H1 (cell line): ENCODE results near the gene CIC. TPM values are rescaled to one million over a fixed set of nuclear protein-coding genes. Genes with fewer than 3 reads are reported as not detected.

ENCODE experiments used
- CTCF ChIA-PET: fragments of 300-600 bp; sonication (Branson Sonifier 250); formaldehyde crosslinking; loops from one replicate; lab custom pipeline; 2021; ENCODE audit not compliant: partially characterized antibody; lab: Charles Lee
- POLR2A ChIA-PET: fragments of 300-600 bp; sonication (Branson Sonifier 250); formaldehyde crosslinking; loops from one replicate; lab custom pipeline; 2021; ENCODE audit warnings: inconsistent platforms; ENCODE audit not compliant: partially characterized antibody; lab: Charles Lee
- DNase-seq, 2 experiments: peaks; one replicate each; pipeline versions ENCODE4 v3.0.0 to v3.0.0-alpha.2; 2010 to 2022; ENCODE audit warnings: low spot score in 2 of 2, low read depth in 1 of 2, mixed read lengths in 1 of 2
- FAIRE-seq: peaks from 2 replicates; lab custom pipeline; 2011; peaks lifted over from hg19 to GRCh38; lab: Jason Lieb, UNC
- H2AFZ ChIP-seq: 2 replicates; pipeline ENCODE4 v1.8.1; 2012; ENCODE audit warnings: low read length, inconsistent platforms
- H2AK5ac ChIP-seq: 2 replicates; pipeline ENCODE4 v1.6.1; 2013; ENCODE audit warnings: low read depth, low read length
- H2BK120ac ChIP-seq: replicated peaks from 2 replicates; pipeline ENCODE3; 2013; ENCODE audit warnings: low read depth, low read length, inconsistent platforms
- H2BK12ac ChIP-seq: 2 replicates; pipeline ENCODE4 v1.6.1; 2013; ENCODE audit warnings: low read depth, low read length
- H2BK15ac ChIP-seq: 2 replicates; pipeline ENCODE4 v1.6.1; 2013; ENCODE audit warnings: low read length
- H2BK20ac ChIP-seq: 2 replicates; pipeline ENCODE4 v1.6.1; 2013; ENCODE audit warnings: low read length
- H2BK5ac ChIP-seq: 2 replicates; pipeline ENCODE4 v1.6.1; 2013; ENCODE audit warnings: low read depth, low read length
- H3K14ac ChIP-seq: 2 replicates; pipeline ENCODE4 v1.6.1; 2013; ENCODE audit warnings: inconsistent platforms; ENCODE audit not compliant: insufficient read length
- H3K18ac ChIP-seq: 2 replicates; pipeline ENCODE4 v1.6.1; 2013; ENCODE audit warnings: low read length; ENCODE audit errors: extremely low read depth
- H3K23ac ChIP-seq: 2 replicates; pipeline ENCODE4 v1.6.1; 2013; ENCODE audit warnings: inconsistent platforms; ENCODE audit not compliant: insufficient read length
- H3K23me2 ChIP-seq: 2 replicates; pipeline ENCODE4 v1.6.1; 2013; ENCODE audit warnings: low read depth, low read length
- H3K27ac ChIP-seq: 2 replicates; pipeline ENCODE4 v1.6.1; 2011; ENCODE audit warnings: low read depth, low read length, inconsistent platforms
- H3K27me3 ChIP-seq, 4 experiments: replicated peaks in 1 of 4; 1 replicate in 1 of 4; 2 replicates in 3 of 4; pipeline versions ENCODE4 v1.6.1 to v1.8.1; 2011 to 2013; ENCODE audit warnings: low read length in 3 of 4, mild to moderate bottlenecking in 3 of 4, inconsistent platforms in 2 of 4, mixed read lengths in 2 of 4, moderate library complexity in 1 of 4; ENCODE audit not compliant: control insufficient read depth in 3 of 4, insufficient read depth in 3 of 4; ENCODE audit errors: extremely low read depth in 1 of 4
- H3K36me3 ChIP-seq, 4 experiments: 2 replicates each; pipeline versions ENCODE4 v1.6.1 to v1.8.1; 2011 to 2013; ENCODE audit warnings: mild to moderate bottlenecking in 4 of 4, low read length in 3 of 4, moderate library complexity in 2 of 4, control low read depth in 1 of 4, inconsistent platforms in 1 of 4; ENCODE audit not compliant: insufficient read depth in 4 of 4, control insufficient read depth in 2 of 4
- H3K4ac ChIP-seq: replicated peaks from 2 replicates; pipeline ENCODE3; 2013; ENCODE audit warnings: low read length, low read depth, mixed read lengths, inconsistent platforms; ENCODE audit not compliant: insufficient read length
- H3K4me1 ChIP-seq, 4 experiments: replicated peaks in 1 of 4; 1 replicate in 1 of 4; 2 replicates in 3 of 4; pipeline versions ENCODE4 v1.6.1 to v1.8.1; 2011 to 2013; ENCODE audit warnings: low read length in 3 of 4, inconsistent platforms in 2 of 4, mixed read lengths in 1 of 4; ENCODE audit not compliant: insufficient read depth in 4 of 4, control insufficient read depth in 3 of 4
- H3K4me2 ChIP-seq, 2 experiments: 2 replicates each; pipeline versions ENCODE4 v1.6.1 to v1.8.1; 2011 to 2013; ENCODE audit warnings: low read depth in 2 of 2, low read length in 2 of 2, control low read depth in 1 of 2, inconsistent platforms in 1 of 2, mild to moderate bottlenecking in 1 of 2; ENCODE audit not compliant: insufficient read depth in 1 of 2
- H3K4me3 ChIP-seq, 4 experiments: fragments of 200-600, 300-600 bp in 1 of 4; sonication (generic), shearing (Covaris generic), sonication (Bioruptor Twin) in 1 of 4; 2 replicates each; pipeline versions ENCODE4 v1.5.1 to v1.8.1; 2011 to 2016; ENCODE audit warnings: low read length in 4 of 4, low read depth in 3 of 4, control low read depth in 2 of 4, inconsistent platforms in 2 of 4, mild to moderate bottlenecking in 2 of 4, mixed read lengths in 1 of 4, moderate library complexity in 1 of 4; ENCODE audit not compliant: insufficient read depth in 2 of 4; ENCODE audit errors: extremely low read depth in 1 of 4
- H3K56ac ChIP-seq: replicated peaks from 2 replicates; pipeline ENCODE3; 2013; ENCODE audit warnings: low read depth, mild to moderate bottlenecking, mixed read lengths, low read length, inconsistent platforms; ENCODE audit not compliant: insufficient read length
- H3K79me1 ChIP-seq: 2 replicates; pipeline ENCODE4 v1.6.1; 2013; ENCODE audit warnings: low read depth, low read length, control low read depth
- H3K79me2 ChIP-seq, 2 experiments: 2 replicates each; pipeline versions ENCODE4 v1.6.1 to v1.8.1; 2012 to 2013; ENCODE audit warnings: low read length in 2 of 2, mild to moderate bottlenecking in 2 of 2, inconsistent platforms in 1 of 2; ENCODE audit not compliant: insufficient read depth in 2 of 2, control insufficient read depth in 1 of 2
- H3K9ac ChIP-seq, 4 experiments: replicated peaks in 1 of 4; 1 replicate in 1 of 4; 2 replicates in 3 of 4; pipeline versions ENCODE4 v1.6.1 to v1.8.1; 2011 to 2013; ENCODE audit warnings: low read depth in 3 of 4, low read length in 3 of 4, control low read depth in 2 of 4, mild to moderate bottlenecking in 2 of 4, moderate library complexity in 2 of 4, inconsistent platforms in 1 of 4; ENCODE audit errors: extremely low read depth in 1 of 4
- H3K9me3 ChIP-seq, 2 experiments: 2 replicates each; pipeline versions ENCODE4 v1.6.1 to v1.8.1; 2012 to 2013; ENCODE audit warnings: mild to moderate bottlenecking in 2 of 2, moderate library complexity in 2 of 2, control low read depth in 1 of 2, inconsistent platforms in 1 of 2, low read depth in 1 of 2, low read length in 1 of 2, mixed read lengths in 1 of 2; ENCODE audit not compliant: insufficient read depth in 2 of 2
- H4K20me1 ChIP-seq, 2 experiments: replicated peaks in 1 of 2; 2 replicates each; pipeline versions ENCODE3 to v1.8.1; 2011 to 2013; ENCODE audit warnings: inconsistent platforms in 2 of 2, low read length in 2 of 2, mild to moderate bottlenecking in 1 of 2; ENCODE audit not compliant: insufficient read depth in 2 of 2, control insufficient read depth in 1 of 2
- H4K5ac ChIP-seq: 2 replicates; pipeline ENCODE4 v1.6.1; 2013; ENCODE audit warnings: low read length, low read depth, mixed read lengths, inconsistent platforms; ENCODE audit not compliant: insufficient read length
- H4K8ac ChIP-seq: 2 replicates; pipeline ENCODE4 v1.8.0; 2013; ENCODE audit warnings: mild to moderate bottlenecking, moderate library complexity, low read length, inconsistent platforms; ENCODE audit not compliant: insufficient read depth; ENCODE audit errors: extremely low read depth
- H4K91ac ChIP-seq: replicated peaks from 2 replicates; pipeline ENCODE3; 2013; ENCODE audit warnings: low read length, mixed read lengths, inconsistent platforms; ENCODE audit not compliant: insufficient read length
- ASH2L ChIP-seq: fragments of 200-600, 300-600 bp; sonication (generic); IDR thresholded peaks from one replicate; pipeline ENCODE4 v1.7.1; 2017; ENCODE audit warnings: low read length
- BACH1 ChIP-seq: IDR thresholded peaks from 2 replicates; pipeline ENCODE4 v1.6.1; 2012; ENCODE audit warnings: low read length, improper control_type of control experiment
- BRCA1 ChIP-seq: IDR thresholded peaks from 2 replicates; pipeline ENCODE4 v1.6.1; 2012; ENCODE audit warnings: low read depth, low read length, improper control_type of control experiment
- KDM1A ChIP-seq: fragments of 200-600, 300-600 bp; sonication (generic); IDR thresholded peaks from 2 replicates; pipeline ENCODE4 v1.7.1; 2016; ENCODE audit warnings: mild to moderate bottlenecking, low read length, borderline replicate concordance
- KDM4A ChIP-seq: IDR thresholded peaks from one replicate; pipeline ENCODE4 v1.7.1; 2012; ENCODE audit warnings: low read depth, mild to moderate bottlenecking, moderate library complexity, low read length, inconsistent platforms; ENCODE audit not compliant: severe bottlenecking
- KDM5A ChIP-seq: fragments of 200-600 bp; IDR thresholded peaks from 2 replicates; pipeline ENCODE4 v1.7.1; 2012; ENCODE audit warnings: mild to moderate bottlenecking, low read length, inconsistent platforms, mixed read lengths
- MAFK ChIP-seq: IDR thresholded peaks from 2 replicates; pipeline ENCODE4 v1.6.1; 2012; ENCODE audit warnings: low read depth, mild to moderate bottlenecking, improper control_type of control experiment, low read length
- NRF1 ChIP-seq: IDR thresholded peaks from 2 replicates; pipeline ENCODE4 v1.6.1; 2011; ENCODE audit warnings: mild to moderate bottlenecking, low read depth, low read length, improper control_type of control experiment
- POLR2AphosphoS5 ChIP-seq: IDR thresholded peaks from 2 replicates; pipeline ENCODE4 v1.6.1; 2011; ENCODE audit warnings: low read depth, low read length
- RAD21 ChIP-seq, 2 experiments: IDR thresholded peaks in 1 of 2; conservative IDR thresholded peaks in 1 of 2; 2 replicates each; pipeline ENCODE4 v1.6.1; 2011; ENCODE audit warnings: low read depth in 2 of 2, low read length in 2 of 2, improper control_type of control experiment in 1 of 2, inconsistent platforms in 1 of 2, mild to moderate bottlenecking in 1 of 2, moderate library complexity in 1 of 2
- TAF7 ChIP-seq: optimal IDR thresholded peaks from 2 replicates; pipeline ENCODE3; 2011; ENCODE audit warnings: low read depth, mild to moderate bottlenecking, inconsistent platforms, low read length, moderate library complexity, borderline replicate concordance
- USF2 ChIP-seq: IDR thresholded peaks from 2 replicates; pipeline ENCODE4 v1.6.1; 2011; ENCODE audit warnings: low read length, improper control_type of control experiment
- YY1 ChIP-seq: IDR thresholded peaks from 2 replicates; pipeline ENCODE4 v1.6.1; 2011; ENCODE audit warnings: low read depth, mild to moderate bottlenecking, low read length
- WGBS, 2 experiments: shearing (Covaris generic) in 1 of 2; methylation state at CpG; one replicate each; pipeline versions ENCODE4 v1.1.6 to v1.1.7; 2013 to 2015; ENCODE audit warnings: low lambda C conversion rate in 2 of 2, mixed read lengths in 2 of 2, inconsistent platforms in 1 of 2, low coverage in 1 of 2, missing lambda C conversion rate in 1 of 2; ENCODE audit not compliant: insufficient replicate concordance in 2 of 2, insufficient coverage in 1 of 2, insufficient read length in 1 of 2; ENCODE audit errors: extremely low coverage in 1 of 2, missing lambda C conversion rate in 1 of 2; 5-methylcytosine and 5-hydroxymethylcytosine counted together
- polyA plus RNA-seq, 7 experiments: library from polyadenylated mRNA; depleted of rRNA in 3 of 7; stranded (reverse) in 5 of 7; unstranded in 2 of 7; fragments of >200 nt in 5 of 7; fragments of 200-250 nt in 2 of 7; gene quantifications; 1 replicate in 5 of 7; 2 replicates in 1 of 7; 4 replicates in 1 of 7; pipeline versions ENCODE4 v1.2.1 to v1.2.3, GENCODE V29; 2011 to 2013; ENCODE audit warnings: missing spikeins in 2 of 7, mixed read lengths in 2 of 7
- total RNA-seq: library from RNA; stranded (reverse); fragmentation: NEBNext Ultra II Directional; extraction: Animal tissue kit (Norgen Biotek cat#: 25700); gene quantifications from 2 replicates; pipeline ENCODE4 v1.2.1, GENCODE V29; 2021

CIC gene
- total and polyA plus RNA-seq, 2 of the 8 experiments (the other 6 are each of a cell fraction or from before 2014, with no cell fraction given), result 13.2 to 43.6 TPM

- Histone ChIP-seq H2BK12ac (no peak overlapping the region), H4K91ac (no peak overlapping the region), H3K4me1 (peaks cover 9 to 37% (median 27%) of the 10 kb centered on the region in 4 experiments), H3K4me2 (peak overlapping the region in 1 of 2 experiments; percentile 97; a peak in 1 of 4 replicates), H2AK5ac (no peak overlapping the region), H3K14ac (no peak overlapping the region), H2BK15ac (no peak overlapping the region), H3K27ac (no peak overlapping the region), H2AFZ (no peak overlapping the region), H3K56ac (no peak overlapping the region), H3K18ac (no peak overlapping the region), H3K23ac (no peak overlapping the region), H3K27me3 (no peaks in the 10 kb centered on the region), H3K79me1 (peaks cover 28% of the 10 kb centered on the region), H3K9ac (no peak overlapping the region; a peak in 1 of 7 replicates), H3K36me3 (peaks cover 13 to 37% (median 33%) of the 10 kb centered on the region in 4 experiments; a peak in 7 of 8 replicates), H4K8ac (no peak overlapping the region), H4K20me1 (peaks cover 3 to 17% of the 10 kb centered on the region in 2 experiments), H2BK20ac (no peak overlapping the region), H3K79me2 (peaks cover 0 to 22% of the 10 kb centered on the region in 2 experiments; a peak in 2 of 4 replicates), H3K4me3 (no peak overlapping the region), H3K9me3 (no peaks in the 10 kb centered on the region), H2BK5ac (no peak overlapping the region), H4K5ac (no peak overlapping the region), H3K4ac (no peak overlapping the region), H3K23me2 (peaks cover 25% of the 10 kb centered on the region), H2BK120ac (no peak overlapping the region)
- 96% methylated on average over 6 of the region's 6 CpGs; no CpG with 5 or more reads in 1 of the 2 experiments for WGBS, 2 experiments
- DNase-seq (no peak), FAIRE-seq (no peak)
- POLR2A ChIA-PET, result interaction anchor here (1.1 to 4.3 kb wide), 3 partner anchors 9 to 39 kb away, joined by 3 to 20 read pairs (median 5); no protein-coding TSS in a partner anchor
- CTCF ChIA-PET, result interaction anchor here (0.8 to 6.6 kb wide), 2 partner anchors 11 to 266 kb away, joined by 4 to 41 read pairs; no protein-coding TSS in a partner anchor
- TF ChIP-seq BRCA1, result no peak
- TF ChIP-seq BACH1, result no peak
- TF ChIP-seq POLR2AphosphoS5, result no peak
- TF ChIP-seq USF2, result no peak
- no peak for TF ChIP-seq YY1
- TF ChIP-seq MAFK, result no peak
- no peak for TF ChIP-seq KDM4A
- no peak for TF ChIP-seq KDM1A
- no peak for TF ChIP-seq NRF1
- TF ChIP-seq TAF7, result no peak
- TF ChIP-seq RAD21 (IDR thresholded peaks at IDR 0.05 in 1 of 2, conservative IDR thresholded peaks at IDR 0.05 in 1 of 2; ENCODE audit: low read depth in 2 of 2, low read length in 2 of 2), result no peak
- no peak for TF ChIP-seq ASH2L
- TF ChIP-seq KDM5A, result no peak
Measured at GRCh38 chr19:42285988-42286348, 16.9 kb downstream of the CIC start.
